ENCODE results near the gene BRINP3. TPM values are rescaled to one million over a fixed set of nuclear protein-coding genes. Genes with fewer than 3 reads are reported as not detected.

The BRINP3 gene
- total RNA-seq, 4 donors from 2014 or later, result 5.0 to 30.3 (median 14.1) TPM

DNA sequence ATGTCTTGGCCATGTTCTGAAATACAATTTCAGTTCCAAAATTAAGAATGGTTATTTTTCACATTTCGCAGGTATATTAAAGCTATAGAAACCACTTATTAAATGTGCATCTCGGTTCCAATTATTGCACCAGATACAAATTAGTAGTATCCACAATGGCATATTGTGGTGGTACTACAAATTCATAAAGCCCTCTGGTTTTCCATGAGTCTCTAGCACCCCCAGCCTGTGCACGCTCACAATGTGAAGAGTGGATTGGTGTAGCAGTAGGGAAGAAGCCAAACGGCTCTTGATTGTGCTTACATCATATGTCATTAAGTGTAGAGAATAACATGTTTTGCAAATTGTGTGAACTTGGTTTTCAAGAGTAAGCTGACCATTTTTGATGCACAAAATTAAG, 1.9 kb upstream of the BRINP3 start:
- peaks cover 29% of the 10 kb centered on the region for H3K27me3 ChIP-seq
- peak overlapping the region in 2 of 4 donors; percentile 32 to 62 for H3K4me3 ChIP-seq
- peak overlapping the region in 3 of 4 donors; percentile 64 to 83 (median 80) for H3K27ac ChIP-seq
- no peaks in the 10 kb centered on the region for H3K36me3 ChIP-seq
- intact Hi-C loops (cut with DNase I; ENCODE audit: low total_unique reads) (no loop called here), in situ Hi-C loops (cut with MboI; ENCODE audit: low pct_ligation_motif_present in 1 of 4, low pct_unique_long_range_greater_than_20kb in 1 of 4, low sequenced_read_pairs in 3 of 4) (no loop called here)
- peak; percentile 16 for DNase-seq
- WGBS, 2 donors (ENCODE audit: low coverage in 1 of 2), result 30 to 33% methylated on average over 4 of the region's 4 CpGs
- TF ChIP-seq EP300 (IDR thresholded peaks at IDR 0.05; ENCODE audit: low read depth) (no peak), POLR2AphosphoS5 (IDR thresholded peaks at IDR 0.05) (no peak), POLR2A (IDR thresholded peaks at IDR 0.05) (no peak)
- TF ChIP-seq, protein P1, sequence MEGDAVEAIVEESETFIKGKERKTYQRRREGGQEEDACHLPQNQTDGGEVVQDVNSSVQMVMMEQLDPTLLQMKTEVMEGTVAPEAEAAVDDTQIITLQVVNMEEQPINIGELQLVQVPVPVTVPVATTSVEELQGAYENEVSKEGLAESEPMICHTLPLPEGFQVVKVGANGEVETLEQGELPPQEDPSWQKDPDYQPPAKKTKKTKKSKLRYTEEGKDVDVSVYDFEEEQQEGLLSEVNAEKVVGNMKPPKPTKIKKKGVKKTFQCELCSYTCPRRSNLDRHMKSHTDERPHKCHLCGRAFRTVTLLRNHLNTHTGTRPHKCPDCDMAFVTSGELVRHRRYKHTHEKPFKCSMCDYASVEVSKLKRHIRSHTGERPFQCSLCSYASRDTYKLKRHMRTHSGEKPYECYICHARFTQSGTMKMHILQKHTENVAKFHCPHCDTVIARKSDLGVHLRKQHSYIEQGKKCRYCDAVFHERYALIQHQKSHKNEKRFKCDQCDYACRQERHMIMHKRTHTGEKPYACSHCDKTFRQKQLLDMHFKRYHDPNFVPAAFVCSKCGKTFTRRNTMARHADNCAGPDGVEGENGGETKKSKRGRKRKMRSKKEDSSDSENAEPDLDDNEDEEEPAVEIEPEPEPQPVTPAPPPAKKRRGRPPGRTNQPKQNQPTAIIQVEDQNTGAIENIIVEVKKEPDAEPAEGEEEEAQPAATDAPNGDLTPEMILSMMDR (IDR thresholded peaks at IDR 0.05), result no peak
- H3K9me3 ChIP-seq, result no peaks in the 10 kb centered on the region
- H3K4me1 ChIP-seq, result peaks cover 0 to 11% (median 8%) of the 10 kb centered on the region in 4 donors

DNA sequence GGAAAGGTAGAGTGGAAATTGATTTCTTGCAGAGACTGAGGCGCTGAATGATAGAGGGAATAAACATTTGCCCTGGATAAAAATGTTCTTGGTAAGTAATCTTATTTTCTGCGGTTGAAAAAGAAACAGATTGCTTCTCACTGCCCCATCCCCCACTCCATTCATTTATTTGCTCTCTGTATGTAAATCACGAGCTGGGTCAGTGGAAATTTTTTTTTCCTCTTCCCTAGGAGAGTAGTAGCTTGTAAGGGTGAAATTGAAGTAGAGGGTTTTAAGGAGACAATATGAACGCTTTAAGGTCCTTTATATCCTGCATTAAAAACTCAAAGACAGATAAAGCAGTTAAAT, 1.4 kb upstream of the BRINP3 start:
- Histone ChIP-seq H3K36me3 (no peaks in the 10 kb centered on the region), H3K9me3 (no peaks in the 10 kb centered on the region), H3K27me3 (peaks cover 29% of the 10 kb centered on the region), H3K4me3 (peak overlapping the region; percentile 22 to 62 (median 42)), H3K4me1 (peaks cover 0 to 11% (median 8%) of the 10 kb centered on the region in 4 donors), H3K27ac (peak overlapping the region; percentile 64 to 83 (median 72))
- intact Hi-C loops (cut with DNase I; ENCODE audit: low total_unique reads) (no loop called here), in situ Hi-C loops (cut with MboI; ENCODE audit: low pct_ligation_motif_present in 1 of 4, low pct_unique_long_range_greater_than_20kb in 1 of 4, low sequenced_read_pairs in 3 of 4) (no loop called here)
- no peak for DNase-seq
- TF ChIP-seq EP300 (IDR thresholded peaks at IDR 0.05; ENCODE audit: low read depth) (no peak), POLR2A (IDR thresholded peaks at IDR 0.05) (no peak), POLR2AphosphoS5 (IDR thresholded peaks at IDR 0.05) (no peak)
- 7 to 10% methylated on average over 4 of the region's 4 CpGs for WGBS, 2 donors (ENCODE audit: low coverage in 1 of 2)

DNA sequence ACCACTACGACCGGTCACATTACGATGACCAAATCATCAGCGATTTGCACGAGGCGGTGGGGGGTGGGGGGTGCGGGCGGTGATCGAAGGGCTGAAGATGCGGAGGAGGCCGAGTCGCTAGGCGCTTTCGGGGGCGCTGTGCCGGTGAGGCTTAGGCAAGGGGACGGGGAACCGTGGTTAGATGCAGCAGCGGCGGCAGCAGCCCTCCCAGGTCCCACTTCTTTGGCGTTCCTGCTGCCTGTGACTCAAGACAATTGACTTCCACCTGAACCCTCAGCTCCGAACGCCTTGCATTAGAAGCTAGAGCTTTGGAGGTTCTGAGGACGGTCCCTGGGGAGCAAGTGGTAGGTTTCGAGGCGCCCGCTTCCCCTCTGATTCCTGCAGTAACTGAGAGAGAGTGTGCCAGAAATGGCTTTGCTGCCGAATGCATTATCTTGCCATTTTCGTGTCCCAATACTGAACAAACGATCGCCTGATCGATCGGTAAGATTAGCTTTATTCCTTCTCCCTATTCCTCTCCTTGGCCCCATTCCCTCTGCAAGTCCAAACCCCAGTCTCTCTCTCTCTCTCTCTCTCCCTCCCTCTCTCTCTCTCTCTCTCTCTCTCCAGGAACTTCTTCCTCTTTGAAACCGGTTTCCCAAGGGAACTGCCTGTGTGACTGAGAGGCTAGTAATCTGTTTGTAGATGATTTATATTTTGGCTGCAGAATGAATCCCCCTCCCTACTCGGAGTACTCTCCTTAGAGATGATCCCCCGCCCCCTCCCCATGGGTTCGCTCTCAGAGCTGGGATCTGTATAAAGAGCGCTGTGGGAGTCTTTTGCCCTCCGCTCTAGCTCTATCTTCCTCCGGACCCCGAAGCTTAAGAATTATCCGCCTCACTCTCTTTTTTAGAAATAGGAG, 735 bp upstream of the BRINP3 start:
- peak; percentile 21 for DNase-seq
- Histone ChIP-seq H3K9me3 (no peaks in the 10 kb centered on the region), H3K27me3 (peaks cover 29% of the 10 kb centered on the region), H3K27ac (peak overlapping the region; percentile 64 to 83 (median 72)), H3K4me3 (peak overlapping the region; percentile 22 to 62 (median 42)), H3K4me1 (peaks cover 0 to 11% (median 8%) of the 10 kb centered on the region in 4 donors), H3K36me3 (no peaks in the 10 kb centered on the region)
- TF ChIP-seq EP300 (IDR thresholded peaks at IDR 0.05; ENCODE audit: low read depth) (no peak), POLR2A (IDR thresholded peaks at IDR 0.05) (no peak), POLR2AphosphoS5 (IDR thresholded peaks at IDR 0.05) (peak in 1 of 3 donors; percentile 19)
- TF ChIP-seq, protein P1 (IDR thresholded peaks at IDR 0.05), result peak in 1 of 5 experiments; percentile 26
- 2 to 4% methylated on average over 21 to 42 of the region's 42 CpGs for WGBS, 2 donors (ENCODE audit: low coverage in 1 of 2)
- intact Hi-C loops (cut with DNase I; ENCODE audit: low total_unique reads), result no loop called here
- in situ Hi-C loops (cut with MboI; ENCODE audit: low pct_ligation_motif_present in 1 of 4, low pct_unique_long_range_greater_than_20kb in 1 of 4, low sequenced_read_pairs in 3 of 4), result no loop called here

DNA sequence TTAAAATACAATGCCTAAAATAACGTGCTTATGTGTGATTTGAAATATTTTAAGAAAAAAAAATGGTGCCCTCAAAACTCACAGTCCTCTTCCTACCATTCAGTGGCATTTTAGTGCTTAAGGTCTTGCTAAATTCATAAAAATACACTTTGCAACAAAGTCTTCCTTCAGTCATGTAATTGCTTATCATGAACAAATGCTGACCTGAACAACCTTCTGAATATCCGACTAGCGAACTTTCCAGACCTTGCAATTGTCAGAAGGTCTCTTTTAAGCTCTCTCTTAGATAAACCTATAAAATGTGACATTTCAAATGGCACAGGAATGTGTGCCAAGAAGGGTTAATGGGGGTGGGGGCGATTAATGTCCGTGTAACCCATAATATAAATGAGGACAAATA, 858 bp downstream of the BRINP3 start:
- intact Hi-C loops (cut with DNase I; ENCODE audit: low total_unique reads), result no loop called here
- peak overlapping the region in 3 of 4 donors; percentile 64 to 83 (median 80) for H3K27ac ChIP-seq
- DNase-seq, result no peak
- H3K36me3 ChIP-seq, result no peaks in the 10 kb centered on the region
- H3K27me3 ChIP-seq, result peaks cover 29% of the 10 kb centered on the region
- H3K4me1 ChIP-seq, result peaks cover 0 to 11% (median 8%) of the 10 kb centered on the region in 4 donors
- no peaks in the 10 kb centered on the region for H3K9me3 ChIP-seq
- no peak for TF ChIP-seq POLR2AphosphoS5 (IDR thresholded peaks at IDR 0.05)
- TF ChIP-seq, protein P1 (IDR thresholded peaks at IDR 0.05), result no peak
- TF ChIP-seq POLR2A (IDR thresholded peaks at IDR 0.05), result no peak
- TF ChIP-seq EP300 (IDR thresholded peaks at IDR 0.05; ENCODE audit: low read depth), result no peak
- 33 to 38% methylated on average over 5 of the region's 5 CpGs for WGBS, 2 donors (ENCODE audit: low coverage in 1 of 2)
- in situ Hi-C loops (cut with MboI; ENCODE audit: low pct_ligation_motif_present in 1 of 4, low pct_unique_long_range_greater_than_20kb in 1 of 4, low sequenced_read_pairs in 3 of 4), result no loop called here
- peak overlapping the region in 3 of 4 donors; percentile 25 to 62 (median 51) for H3K4me3 ChIP-seq

Measured in transverse colon (tissue), 4 donors.